Neural cell (in vitro differentiated cells): Measurements from ENCODE around the gene MRPS12.
"Not testable (repeated sequence)": the region's sequence is repeated elsewhere in the genome, so short reads cannot be mapped to it uniquely, and the experiment has no call there.

Source experiments
- CTCF ChIP-seq: fragments of 450-650 bp; IDR thresholded peaks from 2 replicates; pipeline ENCODE4 v1.5.1; 2014; ENCODE audit warnings: antibody characterized with exemption, mild to moderate bottlenecking, moderate library complexity; ENCODE audit not compliant: poor library complexity, severe bottlenecking
- EP300 ChIP-seq: fragments of 450-650 bp; conservative IDR thresholded peaks from 2 replicates; pipeline ENCODE4 v1.6.1; 2014; ENCODE audit warnings: antibody characterized with exemption, mild to moderate bottlenecking, moderate library complexity; ENCODE audit not compliant: poor library complexity, severe bottlenecking
- EZH2 ChIP-seq: fragments of 200-600, 300-800 bp; shearing (Covaris generic), sonication (generic); IDR thresholded peaks from 2 replicates; pipeline ENCODE4 v1.6.1; 2014; ENCODE audit warnings: antibody characterized with exemption, low read length, borderline replicate concordance, mild to moderate bottlenecking; ENCODE audit not compliant: insufficient read depth, poor library complexity, severe bottlenecking
- MXI1 ChIP-seq: fragments of 450-650 bp; conservative IDR thresholded peaks from 2 replicates; pipeline ENCODE4 v1.6.1; 2014; ENCODE audit warnings: antibody characterized with exemption, mild to moderate bottlenecking; ENCODE audit not compliant: poor library complexity, severe bottlenecking
- POLR2AphosphoS5 ChIP-seq: IDR thresholded peaks from 2 replicates; pipeline ENCODE4 v1.6.1; 2012
- RAD21 ChIP-seq: fragments of 450-650 bp; conservative IDR thresholded peaks from 2 replicates; pipeline ENCODE4 v1.6.1; 2014; ENCODE audit warnings: antibody characterized with exemption, mild to moderate bottlenecking, moderate library complexity
- REST ChIP-seq: IDR thresholded peaks from 2 replicates; pipeline ENCODE4 v1.6.1; 2012; ENCODE audit warnings: borderline replicate concordance
- SMC3 ChIP-seq: fragments of 450-650 bp; conservative IDR thresholded peaks from 2 replicates; pipeline ENCODE4 v1.6.1; 2014; ENCODE audit warnings: antibody characterized with exemption, mild to moderate bottlenecking, moderate library complexity; ENCODE audit not compliant: poor library complexity
- TAF1 ChIP-seq: IDR thresholded peaks from 2 replicates; pipeline ENCODE4 v1.6.1; 2012; ENCODE audit warnings: low read depth

DNA sequence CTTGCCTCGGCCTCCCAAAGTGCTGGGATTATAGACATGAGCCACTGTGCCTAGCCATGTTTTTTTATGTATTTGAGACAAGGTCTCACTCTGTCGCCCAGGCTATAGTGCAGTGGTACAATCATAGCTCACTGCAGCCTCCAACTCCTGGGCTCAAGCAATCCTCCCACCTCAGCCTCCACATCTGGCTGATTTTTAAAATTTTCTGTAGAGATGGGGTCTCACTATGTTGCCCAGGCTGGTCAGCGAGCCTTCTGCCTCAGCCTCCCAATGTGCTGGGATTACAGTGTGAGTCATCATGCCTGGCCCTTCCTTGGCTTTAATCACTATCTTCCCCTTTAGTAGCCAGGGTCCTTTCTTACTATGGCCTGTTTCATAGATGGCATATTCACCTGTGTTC is 46.1 kb upstream of the MRPS12 start:
- not testable (repeated sequence) for TF ChIP-seq CTCF, RAD21, EZH2, MXI1, REST, POLR2AphosphoS5, EP300, SMC3, TAF1
